Endothelial cell of umbilical vein (primary cell): ENCODE results near the gene AFF1.

Experiments used
- EZH2 ChIP-seq: IDR thresholded peaks from 2 replicates; pipeline ENCODE4 v1.6.1; 2012; ENCODE audit warnings: borderline replicate concordance, low read depth, mild to moderate bottlenecking, moderate library complexity, low read length, inconsistent platforms; ENCODE audit not compliant: severe bottlenecking
- FOS ChIP-seq: IDR thresholded peaks from 2 replicates; pipeline ENCODE4 v1.6.1; 2011; ENCODE audit warnings: mild to moderate bottlenecking, low read length, moderate library complexity, borderline replicate concordance; ENCODE audit not compliant: insufficient read depth
- GATA2 ChIP-seq: IDR thresholded peaks from 2 replicates; pipeline ENCODE4 v1.7.0; 2011; ENCODE audit warnings: low read depth, mild to moderate bottlenecking, moderate library complexity, mixed read lengths, low read length; ENCODE audit not compliant: insufficient read length, insufficient read depth
- JUN ChIP-seq: IDR thresholded peaks from 2 replicates; pipeline ENCODE4 v1.6.1; 2011; ENCODE audit warnings: borderline replicate concordance, low read depth; ENCODE audit not compliant: insufficient read length, insufficient read depth
- MYC ChIP-seq: IDR thresholded peaks from one replicate; pipeline ENCODE4 v1.6.1; 2011; ENCODE audit warnings: mild to moderate bottlenecking, low read depth, low read length
- POLR2A ChIP-seq: IDR thresholded peaks from 2 replicates; pipeline ENCODE4 v1.6.1; 2012; ENCODE audit warnings: low read depth, mild to moderate bottlenecking, control low read depth, low read length
- POLR2AphosphoS5 ChIP-seq: IDR thresholded peaks from 2 replicates; pipeline ENCODE4 v1.6.1; 2012; ENCODE audit warnings: low read depth, mild to moderate bottlenecking, control low read depth, low read length, moderate library complexity; ENCODE audit not compliant: insufficient read depth
- TF ChIP-seq, protein P1 (sequence below), 2 donors: IDR thresholded peaks; 1 replicate in 1 of 2; 2 replicates in 1 of 2; pipeline ENCODE4 v1.5.1; 2011; ENCODE audit warnings: low read length in 2 of 2, mild to moderate bottlenecking in 2 of 2, moderate library complexity in 2 of 2, control low read depth in 1 of 2, inconsistent platforms in 1 of 2, low read depth in 1 of 2; ENCODE audit not compliant: insufficient read depth in 1 of 2; ENCODE audit errors: extremely low read depth in 1 of 2
- TF ChIP-seq, protein P2 (sequence below): IDR thresholded peaks from 2 replicates; pipeline ENCODE4 v1.6.1; 2011; ENCODE audit not compliant: insufficient read depth, insufficient read length

DNA sequence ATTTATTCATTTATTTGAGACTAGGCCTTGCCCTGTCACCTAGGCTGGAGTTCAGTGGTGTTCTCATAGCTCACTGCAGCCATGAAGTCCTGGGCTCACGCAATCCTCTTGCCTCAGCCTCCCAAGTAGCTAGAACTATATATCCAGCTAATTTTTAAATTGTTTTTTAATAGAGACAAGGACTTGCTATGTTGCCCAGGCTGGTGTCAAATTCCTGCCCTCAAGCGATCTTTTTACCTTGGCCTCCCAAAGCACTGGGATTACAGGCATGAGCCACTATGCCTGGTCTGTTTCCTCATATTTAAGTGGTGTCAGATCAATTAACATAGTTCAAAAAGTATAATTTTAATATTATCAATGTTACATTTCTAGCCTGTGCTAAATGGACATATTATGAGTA is 68.5 kb downstream of the AFF1 start:
- TF ChIP-seq POLR2A (no peak), MYC (no peak), POLR2AphosphoS5 (no peak), JUN (no peak), EZH2 (no peak), FOS (no peak), GATA2 (no peak)
- TF ChIP-seq, protein P1, sequence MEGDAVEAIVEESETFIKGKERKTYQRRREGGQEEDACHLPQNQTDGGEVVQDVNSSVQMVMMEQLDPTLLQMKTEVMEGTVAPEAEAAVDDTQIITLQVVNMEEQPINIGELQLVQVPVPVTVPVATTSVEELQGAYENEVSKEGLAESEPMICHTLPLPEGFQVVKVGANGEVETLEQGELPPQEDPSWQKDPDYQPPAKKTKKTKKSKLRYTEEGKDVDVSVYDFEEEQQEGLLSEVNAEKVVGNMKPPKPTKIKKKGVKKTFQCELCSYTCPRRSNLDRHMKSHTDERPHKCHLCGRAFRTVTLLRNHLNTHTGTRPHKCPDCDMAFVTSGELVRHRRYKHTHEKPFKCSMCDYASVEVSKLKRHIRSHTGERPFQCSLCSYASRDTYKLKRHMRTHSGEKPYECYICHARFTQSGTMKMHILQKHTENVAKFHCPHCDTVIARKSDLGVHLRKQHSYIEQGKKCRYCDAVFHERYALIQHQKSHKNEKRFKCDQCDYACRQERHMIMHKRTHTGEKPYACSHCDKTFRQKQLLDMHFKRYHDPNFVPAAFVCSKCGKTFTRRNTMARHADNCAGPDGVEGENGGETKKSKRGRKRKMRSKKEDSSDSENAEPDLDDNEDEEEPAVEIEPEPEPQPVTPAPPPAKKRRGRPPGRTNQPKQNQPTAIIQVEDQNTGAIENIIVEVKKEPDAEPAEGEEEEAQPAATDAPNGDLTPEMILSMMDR (IDR thresholded peaks at IDR 0.05; ENCODE audit: extremely low read depth in 1 of 2, insufficient read depth in 1 of 2, low read depth in 1 of 2, low read length in 2 of 2): no peak
- TF ChIP-seq, protein P2, sequence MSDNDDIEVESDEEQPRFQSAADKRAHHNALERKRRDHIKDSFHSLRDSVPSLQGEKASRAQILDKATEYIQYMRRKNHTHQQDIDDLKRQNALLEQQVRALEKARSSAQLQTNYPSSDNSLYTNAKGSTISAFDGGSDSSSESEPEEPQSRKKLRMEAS: no peak
